Measurements from ENCODE around the gene NDUFAF2.

Gene NDUFAF2

GRCh38 chr5:61130289-61130688 lies 185.3 kb downstream of the NDUFAF2 start:
- no peaks in the 10 kb centered on the region for H3K27me3 ChIP-seq (ENCODE audit: low read depth)
- no peak for DNase-seq (ENCODE audit: low spot score in 2 of 2)
- H3K9me3 ChIP-seq: no peaks in the 10 kb centered on the region
- H3K4me3 ChIP-seq: no peak overlapping the region
- H3K36me3 ChIP-seq (replicated peaks): no peaks in the 10 kb centered on the region
- H3K4me1 ChIP-seq: peaks cover 10% of the 10 kb centered on the region
- in situ Hi-C loops (cut with MboI; ENCODE audit: low sequenced_read_pairs): no loop called here

DNA sequence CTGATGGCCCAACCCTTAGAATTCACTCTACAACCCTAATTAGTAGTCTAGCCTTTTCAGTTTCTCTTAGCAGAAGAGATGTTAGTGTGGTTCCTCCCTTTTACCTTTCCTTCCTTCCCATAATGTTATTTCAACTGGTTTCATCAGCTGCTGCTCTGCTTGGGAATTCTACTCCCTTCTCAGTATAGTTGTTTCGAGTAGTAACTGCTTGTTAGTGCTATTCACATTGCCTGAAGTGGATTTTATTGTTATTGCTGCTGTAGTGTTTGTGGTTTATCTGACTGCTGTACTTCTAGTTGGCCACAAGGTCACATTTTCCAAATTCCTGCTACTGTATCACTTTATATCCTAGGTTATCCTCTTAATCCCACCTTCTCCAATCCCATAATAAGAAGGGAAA lies 187.6 kb downstream of the NDUFAF2 start:
- no peaks in the 10 kb centered on the region for H3K36me3 ChIP-seq (replicated peaks)
- in situ Hi-C loops (cut with MboI; ENCODE audit: low sequenced_read_pairs): no loop called here
- no peaks in the 10 kb centered on the region for H3K27me3 ChIP-seq (ENCODE audit: low read depth)
- no peaks in the 10 kb centered on the region for H3K9me3 ChIP-seq
- peak in 1 of 2 experiments; percentile 74 for DNase-seq (ENCODE audit: low spot score in 2 of 2)
- H3K4me1 ChIP-seq: peaks cover 10% of the 10 kb centered on the region
- no peak overlapping the region for H3K4me3 ChIP-seq

DNA sequence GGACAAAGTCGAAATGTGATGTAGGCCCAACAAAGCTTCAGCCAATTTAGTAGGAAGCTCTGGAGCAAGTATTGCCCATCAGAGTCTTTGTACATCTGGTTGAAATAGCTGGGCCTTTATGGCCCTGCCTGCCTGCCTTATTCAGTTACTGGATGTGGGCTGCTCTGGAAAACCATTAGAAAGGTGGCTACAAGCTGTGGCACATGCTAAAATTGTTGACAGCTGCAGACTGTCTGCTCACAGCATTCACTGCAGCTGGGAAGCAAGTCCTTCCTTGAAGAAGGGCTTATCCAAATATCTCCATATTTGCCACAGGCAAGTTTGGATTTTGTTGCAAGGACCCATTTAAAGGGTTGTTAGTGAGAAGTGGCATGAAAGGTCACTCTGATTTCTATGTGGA lies 192.8 kb downstream of the NDUFAF2 start:
- in situ Hi-C loops (cut with MboI; ENCODE audit: low sequenced_read_pairs): no loop called here
- no peaks in the 10 kb centered on the region for H3K9me3 ChIP-seq
- H3K4me1 ChIP-seq: peaks cover 4% of the 10 kb centered on the region; the same call in 1 of the 2 replicates
- no peak overlapping the region for H3K4me3 ChIP-seq
- H3K36me3 ChIP-seq (replicated peaks): no peaks in the 10 kb centered on the region
- DNase-seq (ENCODE audit: low spot score in 2 of 2): no peak
- H3K27me3 ChIP-seq (ENCODE audit: low read depth): no peaks in the 10 kb centered on the region

DNA sequence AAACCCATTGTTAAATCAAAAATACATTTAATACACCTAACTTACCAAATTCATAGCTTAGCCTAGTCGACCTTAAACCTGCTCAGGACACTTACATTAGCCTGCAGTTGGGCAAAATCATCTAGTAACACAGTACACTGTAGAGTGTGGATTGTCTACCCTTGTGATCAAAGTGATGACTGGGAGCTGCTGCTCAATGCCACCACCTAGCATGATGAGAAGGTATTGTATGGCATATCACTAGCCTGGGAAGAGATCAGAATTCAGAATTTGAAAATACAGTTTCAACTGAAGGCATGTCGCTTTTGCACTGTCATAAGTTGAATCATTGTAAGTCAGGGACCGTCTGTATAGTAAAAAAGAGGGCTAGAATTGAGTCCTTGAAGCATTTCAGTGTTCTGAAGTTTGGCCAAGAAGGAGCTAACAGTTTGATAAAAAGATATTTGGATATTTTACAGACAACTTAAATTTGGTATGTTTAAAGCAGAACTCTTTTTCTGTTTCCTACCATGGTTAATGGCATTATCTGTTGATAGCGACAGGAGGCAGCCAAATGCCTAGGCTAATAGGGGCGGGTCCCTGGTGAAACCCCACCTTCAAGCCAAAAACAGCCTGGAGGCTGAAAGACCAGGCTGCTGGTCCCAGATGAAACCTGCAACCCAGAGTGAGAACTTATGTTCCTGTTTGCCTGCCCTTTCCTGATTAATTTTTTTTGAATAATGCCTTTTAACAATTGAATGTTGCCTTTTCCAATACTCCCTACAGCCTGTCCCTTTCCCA lies 194.3 kb downstream of the NDUFAF2 start:
- in situ Hi-C loops (cut with MboI; ENCODE audit: low sequenced_read_pairs): no loop called here
- Histone ChIP-seq H3K27me3 (ENCODE audit: low read depth) (no peaks in the 10 kb centered on the region), H3K36me3 (replicated peaks) (no peaks in the 10 kb centered on the region), H3K4me1 (no peaks in the 10 kb centered on the region), H3K9me3 (no peaks in the 10 kb centered on the region), H3K4me3 (no peak overlapping the region)
- DNase-seq (ENCODE audit: low spot score in 2 of 2): no peak

DNA sequence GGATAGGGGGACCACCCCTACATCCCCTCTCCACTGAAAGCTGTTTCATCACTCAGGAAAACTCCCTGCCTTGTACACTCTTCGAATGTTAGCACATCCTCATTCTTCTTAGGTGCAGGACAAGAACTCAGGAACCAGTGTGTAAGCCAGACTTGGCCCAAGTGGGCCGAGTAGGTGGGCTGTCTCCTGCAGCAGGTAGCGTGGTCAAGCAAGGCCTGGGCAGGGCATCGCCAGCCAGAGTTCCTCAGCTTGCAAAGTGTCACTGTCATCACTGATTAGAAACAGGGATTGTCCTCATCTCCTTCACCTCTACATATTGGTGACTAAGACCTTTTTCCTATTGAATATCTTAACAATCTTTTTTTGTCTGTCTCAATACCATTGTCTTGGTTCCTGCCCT lies 194.9 kb downstream of the NDUFAF2 start:
- in situ Hi-C loops (cut with MboI; ENCODE audit: low sequenced_read_pairs): no loop called here
- Histone ChIP-seq H3K27me3 (ENCODE audit: low read depth) (no peaks in the 10 kb centered on the region), H3K4me1 (no peaks in the 10 kb centered on the region), H3K36me3 (replicated peaks) (no peaks in the 10 kb centered on the region), H3K9me3 (no peaks in the 10 kb centered on the region), H3K4me3 (no peak overlapping the region)
- DNase-seq (ENCODE audit: low spot score in 2 of 2): no peak

DNA sequence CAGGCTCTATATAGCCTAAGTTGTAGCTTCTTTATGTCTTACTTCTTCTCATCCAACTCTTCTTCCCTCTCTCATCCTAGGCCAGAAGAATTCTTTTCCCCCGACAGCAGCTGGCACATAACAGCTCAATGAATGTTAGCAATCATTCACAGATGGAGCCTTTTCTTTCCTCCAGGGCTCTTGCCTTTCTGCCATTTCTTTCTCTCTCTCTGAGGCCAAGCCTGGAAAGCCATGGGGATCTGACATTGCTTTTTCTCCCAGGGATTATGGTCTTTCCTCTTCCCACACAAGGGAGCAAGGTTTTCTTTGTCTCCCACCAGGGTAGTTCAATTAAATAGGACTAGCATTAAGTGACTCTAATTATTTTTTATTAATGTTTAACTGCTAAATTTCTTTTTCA lies 196.8 kb downstream of the NDUFAF2 start:
- no peaks in the 10 kb centered on the region for H3K4me1 ChIP-seq
- H3K4me3 ChIP-seq: no peak overlapping the region
- no peaks in the 10 kb centered on the region for H3K9me3 ChIP-seq
- no peak for DNase-seq (ENCODE audit: low spot score in 2 of 2)
- no peaks in the 10 kb centered on the region for H3K36me3 ChIP-seq (replicated peaks)
- H3K27me3 ChIP-seq (ENCODE audit: low read depth): no peaks in the 10 kb centered on the region
- in situ Hi-C loops (cut with MboI; ENCODE audit: low sequenced_read_pairs): no loop called here

GRCh38 chr5:61142391-61142790 lies 197.4 kb downstream of the NDUFAF2 start:
- no peaks in the 10 kb centered on the region for H3K27me3 ChIP-seq (ENCODE audit: low read depth)
- DNase-seq (ENCODE audit: low spot score in 2 of 2): no peak
- H3K4me1 ChIP-seq: no peaks in the 10 kb centered on the region
- no peaks in the 10 kb centered on the region for H3K36me3 ChIP-seq (replicated peaks)
- in situ Hi-C loops (cut with MboI; ENCODE audit: low sequenced_read_pairs): no loop called here
- H3K4me3 ChIP-seq: no peak overlapping the region
- no peaks in the 10 kb centered on the region for H3K9me3 ChIP-seq

- Histone ChIP-seq H3K27me3 (ENCODE audit: low read depth) (no peaks in the 10 kb centered on the region), H3K36me3 (replicated peaks) (no peaks in the 10 kb centered on the region), H3K4me1 (no peaks in the 10 kb centered on the region), H3K4me3 (no peak overlapping the region), H3K9me3 (no peaks in the 10 kb centered on the region)
- in situ Hi-C loops (cut with MboI; ENCODE audit: low sequenced_read_pairs): no loop called here
- no peak for DNase-seq (ENCODE audit: low spot score in 2 of 2)
Measured at GRCh38 chr5:61142811-61143210, 197.8 kb downstream of the NDUFAF2 start.

DNA sequence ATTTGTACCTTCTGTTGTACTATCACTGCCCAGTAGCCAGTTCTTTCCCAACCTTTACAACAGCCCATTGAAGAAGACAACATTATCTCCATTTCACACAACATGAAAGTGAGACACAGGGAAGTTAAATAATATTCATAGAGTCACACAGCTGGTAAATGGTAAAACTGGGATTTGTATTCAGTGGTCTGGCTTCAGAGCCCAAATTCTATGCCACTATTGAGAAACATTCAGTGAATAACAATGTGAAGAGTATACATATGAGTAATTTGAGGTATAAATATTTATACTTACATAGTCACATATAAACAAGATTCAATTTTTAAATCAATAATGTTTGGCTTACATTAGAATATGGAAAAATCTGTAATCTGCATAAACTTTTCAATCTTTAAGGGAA lies 203.5 kb downstream of the NDUFAF2 start:
- DNase-seq (ENCODE audit: low spot score in 2 of 2): no peak
- Histone ChIP-seq H3K36me3 (replicated peaks) (no peaks in the 10 kb centered on the region), H3K4me1 (no peaks in the 10 kb centered on the region), H3K9me3 (no peaks in the 10 kb centered on the region), H3K4me3 (no peak overlapping the region), H3K27me3 (ENCODE audit: low read depth) (no peaks in the 10 kb centered on the region)
- in situ Hi-C loops (cut with MboI; ENCODE audit: low sequenced_read_pairs): no loop called here

DNA sequence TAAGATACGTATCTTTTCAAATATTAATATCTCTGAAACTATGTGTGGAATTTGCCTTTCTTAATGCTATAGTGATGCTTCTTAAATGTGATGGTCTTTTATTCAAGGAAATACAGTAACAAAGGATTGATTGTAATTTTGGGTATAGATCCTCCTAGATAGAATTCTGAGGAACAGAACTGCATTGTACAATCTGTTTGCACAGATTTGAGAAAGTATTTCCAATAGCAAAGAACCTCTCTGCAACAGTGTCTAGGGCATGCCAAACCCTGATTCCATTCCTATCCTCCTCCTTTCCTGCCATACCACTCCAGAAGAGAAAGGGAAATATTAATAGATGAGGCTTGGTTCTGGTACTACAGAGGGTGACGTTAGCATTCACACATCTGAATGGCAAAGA lies 206.9 kb downstream of the NDUFAF2 start:
- Histone ChIP-seq H3K4me3 (no peak overlapping the region), H3K9me3 (no peaks in the 10 kb centered on the region), H3K36me3 (replicated peaks) (no peaks in the 10 kb centered on the region), H3K27me3 (ENCODE audit: low read depth) (no peaks in the 10 kb centered on the region), H3K4me1 (no peaks in the 10 kb centered on the region)
- in situ Hi-C loops (cut with MboI; ENCODE audit: low sequenced_read_pairs): no loop called here
- no peak for DNase-seq (ENCODE audit: low spot score in 2 of 2)

DNA sequence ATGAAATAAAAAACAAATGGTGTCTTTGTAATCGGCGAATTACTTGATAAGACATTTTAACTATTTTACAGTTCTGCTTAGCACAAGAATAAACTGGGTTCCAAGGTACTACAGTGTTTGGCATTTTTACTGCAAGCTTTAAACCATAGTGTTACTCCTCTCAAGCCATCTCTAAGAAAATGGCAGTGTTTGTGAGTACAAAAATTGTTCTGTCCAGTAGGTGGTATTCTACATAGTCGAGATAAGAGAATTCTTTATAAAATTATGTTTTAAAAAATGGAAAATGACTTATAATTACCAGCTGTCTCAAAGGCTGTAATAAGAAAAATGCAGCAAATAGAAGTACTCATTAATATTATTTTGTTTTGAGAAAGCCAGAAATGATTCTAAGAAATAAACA lies 214.1 kb downstream of the NDUFAF2 start:
- in situ Hi-C loops (cut with MboI; ENCODE audit: low sequenced_read_pairs): no loop called here
- H3K4me3 ChIP-seq: no peak overlapping the region

DNA sequence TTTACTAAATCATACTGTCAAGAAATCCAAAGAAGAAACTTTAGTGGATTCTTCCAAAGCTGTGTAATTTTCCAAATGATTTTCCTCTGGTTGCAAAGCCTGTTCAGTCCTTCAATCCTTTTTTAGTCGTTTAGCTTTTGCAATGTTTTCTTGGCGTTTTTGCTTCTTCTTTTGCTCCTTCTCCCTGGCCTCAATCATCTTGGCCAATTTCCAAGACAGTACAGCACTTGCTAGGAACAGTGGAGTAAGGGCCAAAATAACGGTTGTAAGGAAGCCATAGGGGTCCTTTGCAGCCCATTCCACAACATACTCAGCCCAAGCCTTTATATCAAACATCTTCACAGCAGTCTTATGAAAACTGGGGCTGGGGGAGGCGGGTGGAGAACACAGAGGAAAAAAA lies 214.8 kb downstream of the NDUFAF2 start:
- H3K27me3 ChIP-seq (ENCODE audit: low read depth): no peaks in the 10 kb centered on the region
- DNase-seq (ENCODE audit: low spot score in 2 of 2): no peak
- in situ Hi-C loops (cut with MboI; ENCODE audit: low sequenced_read_pairs): no loop called here
- H3K4me1 ChIP-seq: no peaks in the 10 kb centered on the region; the same call in 1 of the 2 replicates
- H3K4me3 ChIP-seq: no peak overlapping the region
- no peaks in the 10 kb centered on the region for H3K9me3 ChIP-seq
- no peaks in the 10 kb centered on the region for H3K36me3 ChIP-seq (replicated peaks)

More for the DNA sequence above, 214.1 kb downstream of the NDUFAF2 start:
- Histone ChIP-seq H3K4me1 (no peaks in the 10 kb centered on the region; the same call in 1 of the 2 replicates), H3K36me3 (replicated peaks) (no peaks in the 10 kb centered on the region), H3K9me3 (no peaks in the 10 kb centered on the region), H3K27me3 (ENCODE audit: low read depth) (no peaks in the 10 kb centered on the region)
- DNase-seq (ENCODE audit: low spot score in 2 of 2): no peak

DNA sequence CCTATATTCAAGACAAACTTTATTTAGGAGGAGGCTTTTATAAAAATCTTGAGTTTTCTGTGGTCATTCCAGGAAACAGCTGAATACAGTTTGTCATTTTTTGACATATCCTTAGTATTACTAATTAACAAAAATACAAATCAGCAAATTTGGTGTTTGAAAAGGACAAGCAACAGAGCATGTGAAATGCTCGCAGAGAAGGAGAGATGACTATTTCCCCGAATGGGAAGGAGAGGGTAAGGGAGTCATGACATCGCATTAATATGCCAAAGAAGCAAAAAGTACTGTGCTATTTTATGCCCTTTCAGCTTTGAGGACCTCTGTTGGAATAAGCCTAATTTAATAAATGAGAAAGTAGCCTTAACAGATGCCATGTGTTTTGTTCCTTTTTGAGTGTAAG lies 215.5 kb downstream of the NDUFAF2 start:
- no peaks in the 10 kb centered on the region; the same call in 1 of the 2 replicates for H3K4me1 ChIP-seq
- H3K27me3 ChIP-seq (ENCODE audit: low read depth): no peaks in the 10 kb centered on the region
- no peaks in the 10 kb centered on the region for H3K36me3 ChIP-seq (replicated peaks)
- DNase-seq (ENCODE audit: low spot score in 2 of 2): no peak
- no peak overlapping the region for H3K4me3 ChIP-seq
- H3K9me3 ChIP-seq: no peaks in the 10 kb centered on the region
- in situ Hi-C loops (cut with MboI; ENCODE audit: low sequenced_read_pairs): no loop called here

DNA sequence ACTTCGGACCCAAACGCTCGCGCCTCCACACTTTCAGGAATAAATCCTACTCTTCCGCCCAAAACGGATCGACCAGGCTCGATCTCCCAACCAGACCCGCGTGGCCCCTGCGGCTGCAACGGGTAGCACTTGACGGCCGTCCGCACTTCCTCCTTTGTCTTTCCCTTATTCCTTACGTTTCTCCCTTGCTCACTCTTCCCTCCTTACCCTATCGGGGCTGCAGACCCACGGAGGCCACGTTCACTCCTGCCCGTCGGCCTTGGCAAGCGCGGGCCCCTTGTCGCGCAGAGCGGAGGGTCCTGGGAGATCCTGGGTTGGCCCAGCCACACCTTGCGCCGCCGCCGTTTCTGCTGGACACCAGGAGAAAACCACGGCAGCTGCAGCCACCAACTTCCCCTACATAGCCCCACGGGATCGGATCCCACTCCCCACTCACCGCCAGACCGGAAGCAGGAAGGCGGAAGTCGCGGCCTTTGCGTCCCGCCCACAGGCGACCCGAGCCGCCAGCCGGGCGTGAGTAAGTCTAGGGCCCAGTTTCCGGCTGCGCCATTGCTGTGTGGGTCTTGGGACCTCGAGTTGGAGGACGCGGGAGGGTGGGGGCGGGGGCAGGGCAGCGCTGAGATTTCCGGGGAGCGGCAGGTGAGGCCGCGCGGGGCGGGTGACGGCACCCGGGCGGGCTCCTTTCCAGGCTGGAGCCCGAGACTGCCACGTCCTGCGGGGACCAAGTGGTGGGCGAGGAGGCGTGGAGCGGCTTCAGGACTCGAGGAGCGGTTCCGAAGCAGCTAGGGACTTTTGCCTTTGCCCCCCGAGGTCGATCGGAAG lies 217.2 kb downstream of the NDUFAF2 start, which contains the start of gene SMIM15:
Gene SMIM15 (minus strand): TSS at position 459 of the 822 bp plus-strand sequence. CDS start 2,297 bp downstream, outside the sequence.
- Histone ChIP-seq H3K36me3 (replicated peaks) (no peaks in the 10 kb centered on the region), H3K9me3 (no peaks in the 10 kb centered on the region), H3K4me1 (no peaks in the 10 kb centered on the region; the same call in 1 of the 2 replicates), H3K4me3 (no peak within 1 kb of the TSS), H3K27me3 (ENCODE audit: low read depth) (no peaks in the 10 kb centered on the region)
- in situ Hi-C loops (cut with MboI; ENCODE audit: low sequenced_read_pairs): no loop called here
- DNase-seq (ENCODE audit: low spot score in 2 of 2): no peak

Measured in HAP-1 (cell line).